Spleen (tissue), 11 donors: Measurements from ENCODE around the gene PYGO2. TPM values are rescaled to one million over a fixed set of nuclear protein-coding genes. Genes with fewer than 3 reads are reported as not detected.

Source experiments
- DNase-seq: peaks from one replicate; pipeline ENCODE4 v3.0.0-alpha.2; 2020
- H3K27ac ChIP-seq, 8 donors: fragments of 200-600 bp; sonication (generic) in 7 of 8; 1 replicate in 4 of 8; 2 replicates in 4 of 8; pipeline versions ENCODE4 v1.5.0 to v1.8.0; 2016 to 2021; ENCODE audit warnings: inconsistent platforms in 4 of 8, mild to moderate bottlenecking in 4 of 8, moderate library complexity in 1 of 8
- H3K27me3 ChIP-seq, 7 donors: fragments of 200-600 bp; sonication (generic) in 6 of 7; replicated peaks in 1 of 7; 1 replicate in 4 of 7; 2 replicates in 3 of 7; pipeline versions ENCODE4 v1.5.0 to v1.8.0; 2016 to 2021; ENCODE audit warnings: inconsistent platforms in 3 of 7, mild to moderate bottlenecking in 1 of 7
- H3K36me3 ChIP-seq, 6 donors: fragments of 200-600 bp; sonication (generic) in 5 of 6; 1 replicate in 4 of 6; 2 replicates in 2 of 6; pipeline versions ENCODE4 v1.5.0 to v1.8.0; 2016 to 2021; ENCODE audit warnings: inconsistent platforms in 2 of 6
- H3K4me1 ChIP-seq, 6 donors: fragments of 200-600 bp; sonication (generic) in 5 of 6; 1 replicate in 3 of 6; 2 replicates in 3 of 6; pipeline versions ENCODE4 v1.5.0 to v1.8.0; 2016 to 2021; ENCODE audit warnings: inconsistent platforms in 3 of 6
- H3K4me3 ChIP-seq, 8 donors: fragments of 200-600 bp; sonication (generic) in 7 of 8; 1 replicate in 4 of 8; 2 replicates in 4 of 8; pipeline versions ENCODE4 v1.5.0 to v1.8.0; 2016 to 2021; ENCODE audit warnings: inconsistent platforms in 4 of 8, mild to moderate bottlenecking in 4 of 8, moderate library complexity in 2 of 8
- H3K9me3 ChIP-seq, 8 donors: fragments of 200-600 bp; sonication (generic) in 7 of 8; 1 replicate in 4 of 8; 2 replicates in 4 of 8; pipeline versions ENCODE4 v1.5.0 to v1.8.0; 2016 to 2021; ENCODE audit warnings: inconsistent platforms in 4 of 8
- CTCF ChIP-seq, 11 experiments: fragments of 200-600 bp in 7 of 11; fragments of 450-650 bp in 4 of 11; sonication (generic) in 4 of 11; IDR thresholded peaks in 8 of 11; conservative IDR thresholded peaks in 3 of 11; 1 replicate in 7 of 11; 2 replicates in 4 of 11; pipeline versions ENCODE4 v1.4.0 to v1.8.0; 2016 to 2021; ENCODE audit warnings: antibody characterized with exemption in 11 of 11, inconsistent platforms in 4 of 11, mild to moderate bottlenecking in 1 of 11
- POLR2A ChIP-seq, 3 donors: fragments of 450-650 bp; IDR thresholded peaks; one replicate each; pipeline ENCODE4 v1.5.1; 2017; ENCODE audit warnings: antibody characterized with exemption in 3 of 3, mild to moderate bottlenecking in 1 of 3
- POLR2AphosphoS5 ChIP-seq, 3 donors: sonication (generic); formaldehyde crosslinking; IDR thresholded peaks; one replicate each; pipeline ENCODE4 v1.5.1; 2017; ENCODE audit warnings: antibody characterized with exemption in 3 of 3
- WGBS, 5 donors: extraction: QIAGEN DNeasy Blood & Tissue Kit in 3 of 5; methylation state at CpG; one replicate each; pipeline versions ENCODE4 v1.1.5 to v1.1.7; 2013 to 2018; 5-methylcytosine and 5-hydroxymethylcytosine counted together
- intact Hi-C: fragments of 100-400 bp; cut with DNase I; formaldehyde crosslinking; loops from one replicate; pipeline ENCODE4 v1.15.0; 2023; ENCODE audit warnings: low total_unique reads
- polyA plus RNA-seq, 3 donors: library from polyadenylated mRNA; stranded (reverse); fragments of 200-250 nt; gene quantifications; one replicate each; pipeline ENCODE4 v1.2.1, GENCODE V29; 2013
- total RNA-seq, 7 donors: library from RNA; depleted of rRNA in 3 of 7; stranded (reverse); fragments of >200 nt in 3 of 7; fragmentation: NEBNext Ultra II Directional in 4 of 7; extraction: Animal tissue kit (Norgen Biotek cat#: 25700) in 4 of 7; gene quantifications; one replicate each; pipeline versions ENCODE4 v1.1.0 to v1.2.1, GENCODE V29; 2016 to 2021
- donor health status: healthy with polysubstance abuse.
- donor health status: DM: no; HTN: no; CAD: no; lungs with moderate emphysema.
- donor health status: DM: no; HTN: no; CAD: no.
- donor health status: Bipolar disorder and iron deficiency.
- donor health status: healthy.
- donor health status: DM: no; HTN: no; CAD: no.
- donor health status: DM: yes; HTN: yes; CAD: no.

PYGO2 gene
- total and polyA plus RNA-seq, 10 donors, result 19.8 to 36.6 (median 35.2) TPM

- WGBS, 5 donors, result 37 to 54% (median 42%) methylated on average over 7 to 9 of the region's 9 CpGs
- no peak for DNase-seq
- Histone ChIP-seq H3K36me3 (peaks cover 0 to 52% (median 34%) of the 10 kb centered on the region in 6 donors), H3K4me3 (no peak overlapping the region), H3K27ac (peak overlapping the region in 7 of 8 donors; percentile 72 to 99 (median 84)), H3K27me3 (no peaks in the 10 kb centered on the region), H3K4me1 (peaks cover 45 to 70% (median 59%) of the 10 kb centered on the region in 6 donors), H3K9me3 (no peaks in the 10 kb centered on the region)
- TF ChIP-seq CTCF (IDR thresholded peaks at IDR 0.05 in 8 of 11, conservative IDR thresholded peaks at IDR 0.05 in 3 of 11) (no peak), POLR2A (IDR thresholded peaks at IDR 0.05) (no peak), POLR2AphosphoS5 (IDR thresholded peaks at IDR 0.05) (peak in 1 of 3 donors; percentile 46)
- intact Hi-C loops, result no loop called here
These were observed 17.0 kb downstream of the PYGO2 start for GRCh38 chr1:154944401-154945159.

GRCh38 chr1:154943649-154944400 lies 17.8 kb downstream of the PYGO2 start:
- 18 to 28% (median 23%) methylated on average over 5 to 6 of the region's 6 CpGs for WGBS, 5 donors
- intact Hi-C loops, result no loop called here
- DNase-seq, result no peak
- peak overlapping the region; percentile 30 to 99 (median 82) for H3K27ac ChIP-seq
- TF ChIP-seq POLR2AphosphoS5 (IDR thresholded peaks at IDR 0.05), result peak in 2 of 3 donors; percentile 22 to 23
- TF ChIP-seq POLR2A (IDR thresholded peaks at IDR 0.05), result no peak
- peak in 10 of 11 experiments; percentile 58 to 84 (median 78) for TF ChIP-seq CTCF (IDR thresholded peaks at IDR 0.05 in 8 of 11, conservative IDR thresholded peaks at IDR 0.05 in 3 of 11)
- no peaks in the 10 kb centered on the region for H3K27me3 ChIP-seq
- H3K9me3 ChIP-seq, result no peaks in the 10 kb centered on the region
- peaks cover 0 to 46% (median 34%) of the 10 kb centered on the region in 6 donors for H3K36me3 ChIP-seq
- peaks cover 45 to 78% (median 64%) of the 10 kb centered on the region in 6 donors for H3K4me1 ChIP-seq
- H3K4me3 ChIP-seq, result peak overlapping the region in 1 of 8 donors; percentile 49

- WGBS, 5 donors, result 44 to 76% (median 58%) methylated on average over 2 to 5 of the region's 5 CpGs
These were observed 20.1 kb downstream of the PYGO2 start for GRCh38 chr1:154941333-154942013.

GRCh38 chr1:154940651-154941194 lies 20.9 kb downstream of the PYGO2 start:
- H3K4me1 ChIP-seq, result peaks cover 56 to 93% (median 81%) of the 10 kb centered on the region in 6 donors
- intact Hi-C loops, result no loop called here

More at GRCh38 chr1:154941333-154942013, 20.1 kb downstream of the PYGO2 start:
- Histone ChIP-seq H3K36me3 (peaks cover 0 to 23% (median 18%) of the 10 kb centered on the region in 6 donors), H3K27me3 (no peaks in the 10 kb centered on the region), H3K27ac (peak overlapping the region; percentile 30 to 99 (median 82)), H3K9me3 (no peaks in the 10 kb centered on the region), H3K4me1 (peaks cover 51 to 94% (median 78%) of the 10 kb centered on the region in 6 donors), H3K4me3 (no peak overlapping the region)
- intact Hi-C loops, result no loop called here
- TF ChIP-seq POLR2AphosphoS5 (IDR thresholded peaks at IDR 0.05), result peak; percentile 47 to 81 (median 61)
- no peak for TF ChIP-seq POLR2A (IDR thresholded peaks at IDR 0.05)
- DNase-seq, result peak; percentile 86

More at GRCh38 chr1:154940651-154941194, 20.9 kb downstream of the PYGO2 start:
- peak overlapping the region in 7 of 8 donors; percentile 72 to 99 (median 84) for H3K27ac ChIP-seq
- no peak overlapping the region for H3K4me3 ChIP-seq
- no peak for DNase-seq
- WGBS, 5 donors, result 58 to 66% (median 62%) methylated on average over 8 of the region's 8 CpGs
- no peaks in the 10 kb centered on the region for H3K9me3 ChIP-seq
- H3K27me3 ChIP-seq, result no peaks in the 10 kb centered on the region
- TF ChIP-seq POLR2A (IDR thresholded peaks at IDR 0.05) (no peak), POLR2AphosphoS5 (IDR thresholded peaks at IDR 0.05) (no peak), CTCF (IDR thresholded peaks at IDR 0.05 in 8 of 11, conservative IDR thresholded peaks at IDR 0.05 in 3 of 11) (no peak)
- peaks cover 0 to 16% (median 11%) of the 10 kb centered on the region in 6 donors for H3K36me3 ChIP-seq
